PC-9 (cell line): ENCODE measurements around the gene ANO2. TPM values are rescaled to one million over a fixed set of nuclear protein-coding genes. Genes with fewer than 3 reads are reported as not detected.

Source experiments
- BruUV-seq: library from RNA; stranded (reverse); fragments of 400-500 nt; replicated peaks from 2 replicates; lab custom pipeline; 2021; lab: Mats Ljungman, UMichigan
- CTCF ChIA-PET: fragments of 300-600 bp; sonication (Branson Sonifier 250); formaldehyde crosslinking; loops from one replicate; lab custom pipeline; 2022; ENCODE audit warnings: antibody characterized with exemption; lab: Charles Lee
- POLR2A ChIA-PET: fragments of 300-600 bp; sonication (Branson Sonifier 250); formaldehyde crosslinking; loops from one replicate; lab custom pipeline; 2022; ENCODE audit warnings: antibody characterized with exemption; ENCODE audit not compliant: unreplicated experiment; lab: Charles Lee
- DNase-seq, 2 experiments: peaks; one replicate each; pipeline versions ENCODE4 v3.0.0 to v3.0.0-alpha.2; 2015 to 2022; ENCODE audit warnings: mixed read lengths in 1 of 2
- H2AFZ ChIP-seq: fragments of 200-600 bp; sonication (generic); 2 replicates; pipeline ENCODE4 v1.8.1; 2017; ENCODE audit warnings: antibody characterized with exemption
- H3F3A ChIP-seq: fragments of 200-600 bp; sonication (generic); 2 replicates; pipeline ENCODE4 v1.8.1; 2017; ENCODE audit warnings: antibody characterized with exemption, mild to moderate bottlenecking, low read depth; ENCODE audit not compliant: insufficient read depth
- H3K27ac ChIP-seq: fragments of 200-600 bp; sonication (generic); 2 replicates; pipeline ENCODE4 v1.6.1; 2016; ENCODE audit warnings: mixed run types
- H3K27me3 ChIP-seq: fragments of 200-600 bp; sonication (generic); 2 replicates; pipeline ENCODE4 v1.6.1; 2016; ENCODE audit warnings: low read depth, mixed run types; ENCODE audit not compliant: insufficient read depth
- H3K36me3 ChIP-seq: fragments of 200-600 bp; sonication (generic); 2 replicates; pipeline ENCODE4 v1.6.1; 2016; ENCODE audit warnings: low read depth, mixed run types
- H3K4me1 ChIP-seq: fragments of 200-600 bp; sonication (generic); replicated peaks from 2 replicates; pipeline ENCODE4 v1.6.1; 2016; ENCODE audit warnings: mixed run types; ENCODE audit not compliant: insufficient read depth
- H3K4me2 ChIP-seq: fragments of 200-600 bp; sonication (generic); 2 replicates; pipeline ENCODE4 v1.6.1; 2017; ENCODE audit warnings: mixed run types
- H3K4me3 ChIP-seq: fragments of 200-600 bp; sonication (generic); 2 replicates; pipeline ENCODE4 v1.6.1; 2016; ENCODE audit warnings: mixed run types
- H3K79me2 ChIP-seq: fragments of 200-600 bp; sonication (generic); 2 replicates; pipeline ENCODE4 v1.6.1; 2017; ENCODE audit warnings: low read depth, mixed run types
- H3K9me2 ChIP-seq: fragments of 200-600 bp; sonication (generic); 2 replicates; pipeline ENCODE4 v1.8.1; 2017; ENCODE audit warnings: mild to moderate bottlenecking; ENCODE audit not compliant: insufficient read depth
- H3K9me3 ChIP-seq: fragments of 200-600 bp; sonication (generic); 2 replicates; pipeline ENCODE4 v1.8.1; 2016; ENCODE audit warnings: low read depth; ENCODE audit not compliant: insufficient read depth
- H4K20me1 ChIP-seq: fragments of 200-600 bp; sonication (generic); 2 replicates; pipeline ENCODE4 v1.8.1; 2017; ENCODE audit not compliant: insufficient read depth
- EZH2 ChIP-seq: fragments of 200-600 bp; sonication (generic); IDR thresholded peaks from 2 replicates; pipeline ENCODE4 v1.8.0; 2017; ENCODE audit warnings: antibody characterized with exemption, low read depth
- intact Hi-C: fragments of 100-400 bp; cut with micrococcal nuclease; formaldehyde crosslinking; loops from one replicate; pipeline ENCODE4 v1.10.0; 2022; ENCODE audit not compliant: unreplicated experiment
- total RNA-seq: library from RNA; stranded (reverse); gene quantifications from 2 replicates; pipeline ENCODE4 v1.2.3, GENCODE V29; 2021
- TF ChIP-seq, protein P1 (sequence below): fragments of 200-600 bp; sonication (generic); conservative IDR thresholded peaks from 2 replicates; pipeline ENCODE4 v1.6.1; 2017; ENCODE audit warnings: mixed run types, antibody characterized with exemption, mild to moderate bottlenecking, moderate library complexity

Gene ANO2
- total RNA-seq, 1 experiment from 2014 or later: not detected

DNA sequence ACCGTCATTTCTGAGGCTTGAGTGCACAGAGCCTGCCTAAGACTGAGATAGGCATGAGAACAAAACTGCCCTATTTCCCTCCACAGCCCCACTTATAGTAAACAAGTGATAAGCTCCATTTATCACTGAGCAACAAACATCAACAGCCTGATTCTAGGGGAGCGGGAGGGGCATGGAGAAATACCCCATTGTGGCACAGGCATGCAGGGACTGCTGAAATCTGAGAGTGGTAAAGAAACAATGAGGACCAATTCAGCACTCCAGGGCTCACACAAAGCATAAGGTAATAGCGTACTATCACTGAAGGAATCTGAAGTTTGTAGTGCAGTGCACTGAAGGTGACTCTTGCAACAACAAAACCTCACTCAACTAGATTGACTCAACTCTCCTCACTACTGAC lies 186.7 kb downstream of the ANO2 start:
- H3K4me2 ChIP-seq: no peak overlapping the region
- H3K9me2 ChIP-seq: no peaks in the 10 kb centered on the region; the same call in none of the 2 replicates
- no peak overlapping the region for H3K27ac ChIP-seq
- no peaks in the 10 kb centered on the region for H3F3A ChIP-seq
- no TSS peak for BruUV-seq
- ChIA-PET CTCF (no interaction called here), POLR2A (no interaction called here)
- H3K36me3 ChIP-seq: no peaks in the 10 kb centered on the region
- H3K4me1 ChIP-seq: no peaks in the 10 kb centered on the region
- no peaks in the 10 kb centered on the region for H3K79me2 ChIP-seq
- H4K20me1 ChIP-seq: peaks cover 6% of the 10 kb centered on the region; the same call in 1 of the 2 replicates
- no peak overlapping the region for H3K4me3 ChIP-seq
- H2AFZ ChIP-seq: no peak overlapping the region
- DNase-seq: no peak
- H3K27me3 ChIP-seq: peaks cover 10% of the 10 kb centered on the region; the same call in 1 of the 2 replicates
- intact Hi-C loops: no loop called here
- no peaks in the 10 kb centered on the region for H3K9me3 ChIP-seq
- no peak for TF ChIP-seq EZH2
- TF ChIP-seq, protein P1, sequence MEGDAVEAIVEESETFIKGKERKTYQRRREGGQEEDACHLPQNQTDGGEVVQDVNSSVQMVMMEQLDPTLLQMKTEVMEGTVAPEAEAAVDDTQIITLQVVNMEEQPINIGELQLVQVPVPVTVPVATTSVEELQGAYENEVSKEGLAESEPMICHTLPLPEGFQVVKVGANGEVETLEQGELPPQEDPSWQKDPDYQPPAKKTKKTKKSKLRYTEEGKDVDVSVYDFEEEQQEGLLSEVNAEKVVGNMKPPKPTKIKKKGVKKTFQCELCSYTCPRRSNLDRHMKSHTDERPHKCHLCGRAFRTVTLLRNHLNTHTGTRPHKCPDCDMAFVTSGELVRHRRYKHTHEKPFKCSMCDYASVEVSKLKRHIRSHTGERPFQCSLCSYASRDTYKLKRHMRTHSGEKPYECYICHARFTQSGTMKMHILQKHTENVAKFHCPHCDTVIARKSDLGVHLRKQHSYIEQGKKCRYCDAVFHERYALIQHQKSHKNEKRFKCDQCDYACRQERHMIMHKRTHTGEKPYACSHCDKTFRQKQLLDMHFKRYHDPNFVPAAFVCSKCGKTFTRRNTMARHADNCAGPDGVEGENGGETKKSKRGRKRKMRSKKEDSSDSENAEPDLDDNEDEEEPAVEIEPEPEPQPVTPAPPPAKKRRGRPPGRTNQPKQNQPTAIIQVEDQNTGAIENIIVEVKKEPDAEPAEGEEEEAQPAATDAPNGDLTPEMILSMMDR: no peak

DNA sequence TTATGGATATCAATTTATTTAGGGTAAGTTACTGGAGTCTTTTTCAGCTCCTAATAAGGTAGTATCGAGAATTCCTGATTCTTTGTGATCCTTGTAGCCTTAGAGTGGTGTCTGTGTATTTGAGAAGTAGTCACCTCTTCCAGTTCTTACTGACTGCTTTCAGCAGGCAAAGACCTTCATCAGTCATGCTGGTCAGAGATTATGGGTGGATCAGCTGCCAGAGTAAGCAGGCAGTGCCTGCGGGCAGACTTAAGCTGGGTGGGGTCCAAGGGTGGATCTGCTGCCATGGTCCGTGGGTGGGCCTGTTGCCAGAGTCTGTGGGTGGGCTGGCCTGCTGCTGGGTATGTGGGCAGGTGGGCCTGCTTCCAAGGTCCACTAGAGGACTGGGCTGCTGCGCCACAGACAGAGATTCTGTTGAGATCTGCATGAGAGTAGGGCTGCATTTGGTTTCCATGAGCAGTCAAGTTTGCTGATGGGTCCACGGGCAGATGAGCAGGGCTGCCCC lies 188.7 kb downstream of the ANO2 start:
- Histone ChIP-seq H3K36me3 (no peaks in the 10 kb centered on the region), H3K9me2 (no peaks in the 10 kb centered on the region; the same call in none of the 2 replicates), H3F3A (no peaks in the 10 kb centered on the region), H3K27me3 (peaks cover 4% of the 10 kb centered on the region; the same call in 1 of the 2 replicates), H3K4me1 (no peaks in the 10 kb centered on the region), H2AFZ (no peak overlapping the region), H3K4me2 (no peak overlapping the region), H3K27ac (no peak overlapping the region), H3K9me3 (no peaks in the 10 kb centered on the region), H3K4me3 (no peak overlapping the region), H3K79me2 (no peaks in the 10 kb centered on the region), H4K20me1 (peaks cover 6% of the 10 kb centered on the region; the same call in 1 of the 2 replicates)
- BruUV-seq: no TSS peak
- ChIA-PET CTCF (no interaction called here), POLR2A (no interaction called here)
- DNase-seq: no peak
- intact Hi-C loops: no loop called here
- no peak for TF ChIP-seq EZH2
- TF ChIP-seq, protein P1: no peak

GRCh38 chr12:5748027-5748426 lies 197.0 kb downstream of the ANO2 start:
- intact Hi-C loops: loop anchor here (10.0 kb wide), 1 partner anchor 147 kb away; no protein-coding TSS in a partner anchor
- POLR2A ChIA-PET: no interaction called here
- H3K79me2 ChIP-seq: no peaks in the 10 kb centered on the region
- BruUV-seq: no TSS peak
- TF ChIP-seq, protein P1: no peak
- no peak for TF ChIP-seq EZH2
- H3K9me3 ChIP-seq: no peaks in the 10 kb centered on the region
- H3K9me2 ChIP-seq: no peaks in the 10 kb centered on the region
- H3K27me3 ChIP-seq: peaks cover 19% of the 10 kb centered on the region; the same call in 1 of the 2 replicates
- H3K4me1 ChIP-seq: no peaks in the 10 kb centered on the region
- H3K36me3 ChIP-seq: no peaks in the 10 kb centered on the region
- no peak for DNase-seq
- H3K4me2 ChIP-seq: no peak overlapping the region
- H4K20me1 ChIP-seq: no peaks in the 10 kb centered on the region
- no peaks in the 10 kb centered on the region for H3F3A ChIP-seq
- H3K4me3 ChIP-seq: no peak overlapping the region
- CTCF ChIA-PET: no interaction called here
- H3K27ac ChIP-seq: no peak overlapping the region
- H2AFZ ChIP-seq: no peak overlapping the region
